Activated CD4-positive, alpha-beta T cell treated with anti-CD3 and anti-CD28 coated beads, Interleukin-2, amount 50 U/mL, for 4 hours (primary cell): Measurements from ENCODE around the gene NXPH3.
A peak's percentile ranks its signal among the peaks of the same experiment; 100 is the strongest.
"Not testable (repeated sequence)": the region's sequence is repeated elsewhere in the genome, so short reads cannot be mapped to it uniquely, and the experiment has no call there.

ENCODE experiments used
- DNase-seq, 2 experiments: peaks; one replicate each; pipeline ENCODE4 v3.0.0-alpha.2; 2020

The NXPH3 gene

GRCh38 chr17:49554694-49555494, 20.8 kb upstream of the NXPH3 start:
- DNase-seq, result no peak

- DNase-seq, result no peak
Observed at GRCh38 chr17:49555495-49556222, 20.0 kb upstream of the NXPH3 start.

- DNase-seq, result peak; percentile 74 to 75
Observed at GRCh38 chr17:49556223-49556943, 19.3 kb upstream of the NXPH3 start.

- no peak for DNase-seq
Observed at GRCh38 chr17:49557312-49558024, 18.2 kb upstream of the NXPH3 start.

- DNase-seq, result no peak
Observed at GRCh38 chr17:49564638-49565037, 11.0 kb upstream of the NXPH3 start.

- no peak for DNase-seq
Observed at GRCh38 chr17:49565948-49566491, 9.7 kb upstream of the NXPH3 start.

GRCh38 chr17:49566668-49567071, 9.0 kb upstream of the NXPH3 start:
- no peak for DNase-seq

GRCh38 chr17:49567104-49567521, 8.6 kb upstream of the NXPH3 start:
- DNase-seq, result no peak

- peak; percentile 77 to 80 for DNase-seq
Observed at GRCh38 chr17:49567871-49568694, 7.6 kb upstream of the NXPH3 start.

GRCh38 chr17:49568695-49569047, 7.0 kb upstream of the NXPH3 start:
- not testable (repeated sequence) for DNase-seq

GRCh38 chr17:49570540-49571242, 5.0 kb upstream of the NXPH3 start:
- no peak for DNase-seq

- DNase-seq, result no peak
Observed at GRCh38 chr17:49571283-49571682, 4.4 kb upstream of the NXPH3 start.

- no peak for DNase-seq
Observed at GRCh38 chr17:49571764-49572163, 3.9 kb upstream of the NXPH3 start.

- DNase-seq, result no peak
Observed at GRCh38 chr17:49572226-49572625, 3.4 kb upstream of the NXPH3 start.

GRCh38 chr17:49572806-49573420, 2.8 kb upstream of the NXPH3 start:
- DNase-seq, result no peak

GRCh38 chr17:49573510-49574322, 2.0 kb upstream of the NXPH3 start:
- no peak for DNase-seq

- no peak for DNase-seq
Observed at GRCh38 chr17:49574323-49574781, 1.3 kb upstream of the NXPH3 start.

GRCh38 chr17:49574945-49575678, 559 bp upstream of the NXPH3 start:
- no peak for DNase-seq
